Measurements from ENCODE around the gene NCLN.

- no peak for TF ChIP-seq EZH2 (IDR thresholded peaks at IDR 0.05)
- no peak for TF ChIP-seq POLR2AphosphoS5 (IDR thresholded peaks at IDR 0.05; ENCODE audit: borderline replicate concordance, low read depth, low read length)
- no peak for TF ChIP-seq FOXP2 (optimal IDR thresholded peaks at IDR 0.05; ENCODE audit: control extremely low read depth, extremely low read length, insufficient read depth)
These were observed 22.8 kb downstream of the NCLN start for GRCh38 chr19:3208317-3209207.
